Skin epidermis (tissue), 12 donors: Measurements from ENCODE around the gene TRIM62.

ENCODE experiments used
- H3K27ac ChIP-seq, 21 experiments: fragments of 200-600 bp; sonication (generic) in 11 of 21; one replicate each; pipeline ENCODE4 v1.5.0; 2020; ENCODE audit warnings: mild to moderate bottlenecking in 3 of 21, inconsistent platforms in 2 of 21, moderate library complexity in 2 of 21
- H3K4me3 ChIP-seq, 7 experiments: fragments of 200-600 bp; sonication (generic) in 2 of 7; one replicate each; pipeline ENCODE4 v1.5.0; 2020; ENCODE audit warnings: inconsistent platforms in 2 of 7, mild to moderate bottlenecking in 2 of 7, moderate library complexity in 1 of 7

Gene TRIM62

GRCh38 chr1:33182401-33182841, 578 bp upstream of the TRIM62 start:
- peak overlapping the region in 5 of 7 experiments; percentile 63 to 97 (median 86) for H3K4me3 ChIP-seq
- H3K27ac ChIP-seq = peak overlapping the region in 7 of 21 experiments; percentile 13 to 86 (median 82)

- Histone ChIP-seq H3K4me3 (peak overlapping the region; percentile 63 to 97 (median 86)), H3K27ac (peak overlapping the region in 20 of 21 experiments; percentile 37 to 86 (median 77))
Observed at GRCh38 chr1:33180911-33181890, 642 bp downstream of the TRIM62 start.

- H3K27ac ChIP-seq = peak overlapping the region in 4 of 21 experiments; percentile 7 to 86 (median 52)
- H3K4me3 ChIP-seq = peak overlapping the region; percentile 63 to 97 (median 86)
Observed at GRCh38 chr1:33180226-33180910, 1.5 kb downstream of the TRIM62 start.

GRCh38 chr1:33178836-33179439, 2.9 kb downstream of the TRIM62 start:
- Histone ChIP-seq H3K4me3 (no peak overlapping the region), H3K27ac (no peak overlapping the region)

- peak overlapping the region in 1 of 21 experiments; percentile 17 for H3K27ac ChIP-seq
Observed at GRCh38 chr1:33177996-33178540, 3.8 kb downstream of the TRIM62 start.

GRCh38 chr1:33176887-33177286, 5.0 kb downstream of the TRIM62 start:
- H3K27ac ChIP-seq = peak overlapping the region in 2 of 21 experiments; percentile 40 to 59
- no peak overlapping the region for H3K4me3 ChIP-seq

More at GRCh38 chr1:33177996-33178540, 3.8 kb downstream of the TRIM62 start:
- no peak overlapping the region for H3K4me3 ChIP-seq

- Histone ChIP-seq H3K4me3 (no peak overlapping the region), H3K27ac (peak overlapping the region in 12 of 21 experiments; percentile 17 to 80 (median 48))
Observed at GRCh38 chr1:33176362-33176850, 5.4 kb downstream of the TRIM62 start.

GRCh38 chr1:33175865-33176264, 6.0 kb downstream of the TRIM62 start:
- peak overlapping the region in 12 of 21 experiments; percentile 17 to 80 (median 48) for H3K27ac ChIP-seq
- no peak overlapping the region for H3K4me3 ChIP-seq

- no peak overlapping the region for H3K27ac ChIP-seq
- H3K4me3 ChIP-seq = no peak overlapping the region
Observed at GRCh38 chr1:33173091-33173490, 8.8 kb downstream of the TRIM62 start.

- Histone ChIP-seq H3K27ac (no peak overlapping the region), H3K4me3 (no peak overlapping the region)
Observed at GRCh38 chr1:33171977-33172813, 9.6 kb downstream of the TRIM62 start.

- no peak overlapping the region for H3K27ac ChIP-seq
Observed at GRCh38 chr1:33170351-33171274, 11.2 kb downstream of the TRIM62 start.

GRCh38 chr1:33169290-33170055, 12.4 kb downstream of the TRIM62 start:
- no peak overlapping the region for H3K27ac ChIP-seq
- no peak overlapping the region for H3K4me3 ChIP-seq

More at GRCh38 chr1:33170351-33171274, 11.2 kb downstream of the TRIM62 start:
- no peak overlapping the region for H3K4me3 ChIP-seq

GRCh38 chr1:33168556-33169289, 13.1 kb downstream of the TRIM62 start:
- Histone ChIP-seq H3K4me3 (no peak overlapping the region), H3K27ac (peak overlapping the region in 1 of 21 experiments; percentile 34)

GRCh38 chr1:33167650-33168447, 14.0 kb downstream of the TRIM62 start:
- Histone ChIP-seq H3K27ac (peak overlapping the region in 4 of 21 experiments; percentile 10 to 34 (median 32)), H3K4me3 (no peak overlapping the region)

GRCh38 chr1:33165809-33166208, 16.0 kb downstream of the TRIM62 start:
- H3K4me3 ChIP-seq = no peak overlapping the region
- no peak overlapping the region for H3K27ac ChIP-seq
